MM.1S (cell line): ENCODE results near the gene CLDN25.

Experiments used
- DNase-seq: peaks from one replicate; pipeline ENCODE4 v3.0.0-alpha.2; 2015
- H2AFZ ChIP-seq: fragments of 300-600 bp; sonication (generic); 2 replicates; pipeline ENCODE4 v1.6.0; 2016; ENCODE audit warnings: antibody characterized with exemption, low read length
- H3F3A ChIP-seq: fragments of 300-600 bp; sonication (generic); 2 replicates; pipeline ENCODE4 v1.6.1; 2016; ENCODE audit warnings: mild to moderate bottlenecking, antibody characterized with exemption, low read length, moderate library complexity, mixed read lengths; ENCODE audit not compliant: insufficient read depth
- H3K27ac ChIP-seq: fragments of 300-600 bp; sonication (generic); 2 replicates; pipeline ENCODE4 v1.5.1; 2016; ENCODE audit warnings: mild to moderate bottlenecking, low read length
- H3K27me3 ChIP-seq: fragments of 300-600 bp; sonication (generic); replicated peaks from 2 replicates; pipeline ENCODE4 v1.6.0; 2016; ENCODE audit warnings: low read length; ENCODE audit not compliant: insufficient read depth
- H3K36me3 ChIP-seq: fragments of 300-600 bp; sonication (generic); replicated peaks from 2 replicates; pipeline ENCODE4 v1.6.1; 2016; ENCODE audit warnings: mild to moderate bottlenecking, low read length, mixed read lengths; ENCODE audit not compliant: insufficient read depth
- H3K4me1 ChIP-seq: fragments of 300-600 bp; sonication (generic); 2 replicates; pipeline ENCODE4 v1.6.1; 2016; ENCODE audit warnings: low read length, mixed read lengths
- H3K4me2 ChIP-seq: fragments of 300-600 bp; sonication (generic); 2 replicates; pipeline ENCODE4 v1.6.0; 2016; ENCODE audit warnings: low read depth, low read length
- H3K4me3 ChIP-seq: fragments of 300-600 bp; sonication (generic); 2 replicates; pipeline ENCODE4 v1.5.1; 2016; ENCODE audit warnings: low read length, mixed read lengths
- H3K79me2 ChIP-seq: fragments of 300-600 bp; sonication (generic); 2 replicates; pipeline ENCODE4 v1.6.1; 2016; ENCODE audit warnings: mixed run types, low read length, mixed read lengths
- H3K9ac ChIP-seq: fragments of 300-600 bp; sonication (generic); 2 replicates; pipeline ENCODE4 v1.6.1; 2016; ENCODE audit warnings: low read length, mixed read lengths
- H3K9me2 ChIP-seq: fragments of 300-600 bp; sonication (generic); replicated peaks from 2 replicates; pipeline ENCODE4 v1.6.1; 2016; ENCODE audit warnings: mild to moderate bottlenecking, low read length, mixed read lengths; ENCODE audit not compliant: insufficient read depth
- H3K9me3 ChIP-seq: fragments of 300-600 bp; sonication (generic); replicated peaks from 2 replicates; pipeline ENCODE4 v1.6.1; 2016; ENCODE audit warnings: mild to moderate bottlenecking, low read length, mixed read lengths; ENCODE audit not compliant: insufficient read depth
- H4K20me1 ChIP-seq: fragments of 300-600 bp; sonication (generic); 2 replicates; pipeline ENCODE4 v1.6.1; 2016; ENCODE audit warnings: mild to moderate bottlenecking, low read length, moderate library complexity, mixed read lengths; ENCODE audit not compliant: insufficient read depth
- EZH2 ChIP-seq: fragments of 300-600 bp; sonication (generic); optimal IDR thresholded peaks from 2 replicates; pipeline ENCODE3; 2017; ENCODE audit warnings: low read depth, mild to moderate bottlenecking, antibody characterized with exemption, low read length, mixed read lengths
- EZH2phosphoT487 ChIP-seq: fragments of 300-600 bp; sonication (generic); IDR thresholded peaks from 2 replicates; pipeline ENCODE4 v1.6.1; 2018; ENCODE audit warnings: antibody characterized with exemption, low read length
- TF ChIP-seq, protein P1 (sequence below): fragments of 300-600 bp; sonication (generic); IDR thresholded peaks from 2 replicates; pipeline ENCODE4 v1.5.1; 2016; ENCODE audit warnings: antibody characterized with exemption, low read length, mixed read lengths

CLDN25 gene

DNA sequence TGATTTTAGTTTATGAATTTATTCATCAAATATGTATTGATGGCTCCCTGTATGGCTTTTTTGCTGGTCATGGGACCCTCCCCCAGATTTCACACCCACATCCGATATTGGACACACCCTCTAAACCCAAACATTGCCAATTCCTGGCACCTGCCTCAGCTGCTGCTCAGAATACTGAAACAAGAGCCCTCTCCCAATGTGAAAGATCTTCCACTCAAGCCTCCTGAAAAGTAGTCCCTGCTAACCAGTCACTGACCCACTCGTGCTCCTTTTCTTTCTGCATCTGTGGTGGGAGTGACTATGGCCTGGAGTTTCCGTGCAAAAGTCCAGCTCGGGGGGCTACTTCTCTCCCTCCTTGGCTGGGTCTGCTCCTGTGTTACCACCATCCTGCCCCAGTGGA lies at the start of gene CLDN25:
Gene CLDN25, plus strand, starts transcription at position 301 of the 400 bp plus-strand sequence. Its CDS starts 0 bp downstream, at position 301.
- no peaks in the 10 kb centered on the region for H3K27me3 ChIP-seq
- no peaks in the 10 kb centered on the region for H3F3A ChIP-seq
- no peaks in the 10 kb centered on the region for H3K36me3 ChIP-seq
- H3K4me2 ChIP-seq: no peak within 1 kb of the TSS
- no peaks in the 10 kb centered on the region for H3K9me3 ChIP-seq
- no peak within 1 kb of the TSS for H3K27ac ChIP-seq
- H3K4me1 ChIP-seq: no peaks in the 10 kb centered on the region
- H2AFZ ChIP-seq: no peak within 1 kb of the TSS
- TF ChIP-seq, protein P1, sequence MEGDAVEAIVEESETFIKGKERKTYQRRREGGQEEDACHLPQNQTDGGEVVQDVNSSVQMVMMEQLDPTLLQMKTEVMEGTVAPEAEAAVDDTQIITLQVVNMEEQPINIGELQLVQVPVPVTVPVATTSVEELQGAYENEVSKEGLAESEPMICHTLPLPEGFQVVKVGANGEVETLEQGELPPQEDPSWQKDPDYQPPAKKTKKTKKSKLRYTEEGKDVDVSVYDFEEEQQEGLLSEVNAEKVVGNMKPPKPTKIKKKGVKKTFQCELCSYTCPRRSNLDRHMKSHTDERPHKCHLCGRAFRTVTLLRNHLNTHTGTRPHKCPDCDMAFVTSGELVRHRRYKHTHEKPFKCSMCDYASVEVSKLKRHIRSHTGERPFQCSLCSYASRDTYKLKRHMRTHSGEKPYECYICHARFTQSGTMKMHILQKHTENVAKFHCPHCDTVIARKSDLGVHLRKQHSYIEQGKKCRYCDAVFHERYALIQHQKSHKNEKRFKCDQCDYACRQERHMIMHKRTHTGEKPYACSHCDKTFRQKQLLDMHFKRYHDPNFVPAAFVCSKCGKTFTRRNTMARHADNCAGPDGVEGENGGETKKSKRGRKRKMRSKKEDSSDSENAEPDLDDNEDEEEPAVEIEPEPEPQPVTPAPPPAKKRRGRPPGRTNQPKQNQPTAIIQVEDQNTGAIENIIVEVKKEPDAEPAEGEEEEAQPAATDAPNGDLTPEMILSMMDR: no peak
- no peak for TF ChIP-seq EZH2
- TF ChIP-seq EZH2phosphoT487: no peak
- H3K9me2 ChIP-seq: no peaks in the 10 kb centered on the region
- no peak within 1 kb of the TSS for H3K9ac ChIP-seq
- no peak within 1 kb of the TSS for H3K4me3 ChIP-seq
- no peaks in the 10 kb centered on the region for H3K79me2 ChIP-seq
- no peak for DNase-seq
- no peaks in the 10 kb centered on the region for H4K20me1 ChIP-seq

DNA sequence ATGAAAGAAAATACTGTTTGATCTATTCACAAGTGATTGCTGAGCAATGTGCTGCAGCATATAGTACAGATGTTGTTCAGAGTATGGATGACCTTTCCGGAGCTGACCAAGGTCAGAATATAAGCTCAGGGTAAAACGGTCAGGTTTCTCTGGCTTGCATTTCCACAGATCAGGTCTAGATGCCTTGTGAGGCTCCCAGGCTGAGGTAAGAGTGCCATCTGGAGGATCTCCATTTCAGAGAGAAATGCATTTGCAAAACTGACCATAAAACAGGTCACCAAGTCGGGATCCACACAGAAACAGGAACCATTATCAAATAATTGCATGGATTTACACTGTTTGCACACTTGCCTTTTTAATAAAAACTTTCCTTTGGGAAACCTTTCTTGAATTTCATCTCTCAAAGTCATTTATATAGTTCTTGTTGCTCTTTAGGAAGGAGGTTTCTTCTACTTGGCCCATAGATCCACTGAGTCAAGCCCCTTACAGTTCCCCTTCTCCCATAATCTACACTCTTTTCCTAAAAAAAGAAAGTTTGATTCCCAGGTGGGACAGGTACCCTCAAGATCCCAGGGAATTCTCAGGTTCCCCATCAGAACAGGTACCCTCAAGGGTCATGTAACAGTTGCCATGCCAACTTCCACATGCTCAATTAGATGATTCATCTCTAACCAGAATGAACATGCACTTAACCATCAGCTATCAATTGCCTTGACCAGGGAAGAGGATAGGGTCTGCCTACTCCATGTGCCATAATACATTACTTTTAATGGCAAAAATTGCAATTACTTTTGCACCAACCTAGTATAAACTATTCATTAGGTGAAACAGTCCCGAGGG lies 48.5 kb upstream of the CLDN25 start:
- H4K20me1 ChIP-seq: no peaks in the 10 kb centered on the region
- no peak overlapping the region for H3K4me2 ChIP-seq
- no peaks in the 10 kb centered on the region for H3K9me2 ChIP-seq
- no peaks in the 10 kb centered on the region for H3F3A ChIP-seq
- no peaks in the 10 kb centered on the region for H3K79me2 ChIP-seq
- no peak overlapping the region for H3K27ac ChIP-seq
- no peak overlapping the region for H3K4me3 ChIP-seq
- no peaks in the 10 kb centered on the region for H3K9me3 ChIP-seq
- DNase-seq: no peak
- no peaks in the 10 kb centered on the region; the same call in 1 of the 2 replicates for H3K36me3 ChIP-seq
- no peak overlapping the region for H2AFZ ChIP-seq
- no peak overlapping the region for H3K9ac ChIP-seq
- TF ChIP-seq EZH2phosphoT487: no peak
- TF ChIP-seq, protein P1: peak; percentile 19
- no peaks in the 10 kb centered on the region for H3K4me1 ChIP-seq
- H3K27me3 ChIP-seq: no peaks in the 10 kb centered on the region

DNA sequence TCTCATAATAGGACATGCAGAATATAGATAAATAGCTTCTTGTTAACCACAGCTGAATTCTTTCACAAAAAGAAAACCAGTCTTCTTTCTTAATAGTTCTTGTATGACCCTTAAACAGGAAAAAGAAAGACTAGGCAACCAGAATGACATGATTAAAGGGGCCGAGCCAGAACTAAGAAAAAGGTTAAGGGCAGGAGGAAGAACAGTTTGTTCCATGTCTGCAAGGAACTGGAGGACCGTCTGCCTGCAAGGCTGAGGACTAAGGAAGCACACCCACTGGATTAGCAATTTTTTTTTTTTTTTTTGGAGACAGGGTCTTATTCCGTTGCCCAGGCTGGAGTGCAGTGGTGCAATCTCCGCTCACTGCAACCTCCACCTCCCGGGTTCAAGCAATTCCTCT lies 47.5 kb upstream of the CLDN25 start:
- no peaks in the 10 kb centered on the region for H4K20me1 ChIP-seq
- H3K9me2 ChIP-seq: no peaks in the 10 kb centered on the region
- H3K27ac ChIP-seq: no peak overlapping the region
- no peaks in the 10 kb centered on the region; the same call in 1 of the 2 replicates for H3K36me3 ChIP-seq
- TF ChIP-seq EZH2phosphoT487 (no peak), EZH2 (no peak)
- TF ChIP-seq, protein P1: no peak
- H3F3A ChIP-seq: no peaks in the 10 kb centered on the region
- no peak overlapping the region for H3K9ac ChIP-seq
- H3K79me2 ChIP-seq: no peaks in the 10 kb centered on the region
- no peaks in the 10 kb centered on the region for H3K9me3 ChIP-seq
- H2AFZ ChIP-seq: no peak overlapping the region
- H3K27me3 ChIP-seq: no peaks in the 10 kb centered on the region
- H3K4me1 ChIP-seq: no peaks in the 10 kb centered on the region
- no peak overlapping the region for H3K4me3 ChIP-seq
- no peak for DNase-seq
- no peak overlapping the region for H3K4me2 ChIP-seq
